Measurements from ENCODE around the gene PARP9. TPM values are rescaled to one million over a fixed set of nuclear protein-coding genes. Genes with fewer than 3 reads are reported as not detected.

The PARP9 gene
- total RNA-seq, 1 experiment from 2014 or later = 14.8 TPM

DNA sequence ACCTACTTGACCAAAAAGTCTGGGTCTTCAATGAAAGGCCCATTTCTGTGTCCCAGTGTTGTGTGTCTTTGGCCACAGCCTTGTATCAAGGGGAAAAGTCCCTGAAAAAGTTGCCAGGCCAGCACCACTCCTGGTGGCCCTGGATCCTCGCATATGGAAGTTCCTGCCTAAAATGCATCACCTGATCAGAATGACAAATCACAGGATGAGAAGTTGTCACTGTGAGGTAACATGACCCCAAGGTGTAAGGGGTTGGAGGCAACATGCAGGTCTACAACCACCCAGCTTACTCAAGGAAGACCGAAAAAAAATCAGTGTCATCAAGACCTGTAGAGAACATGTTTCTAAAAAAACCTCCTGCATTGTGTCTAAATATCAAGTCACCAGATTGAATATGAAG lies 39.0 kb upstream of the PARP9 start:
- Histone ChIP-seq H3K9ac (ENCODE audit: low read length) (no peak overlapping the region), H3K27me3 (ENCODE audit: low read length) (no peaks in the 10 kb centered on the region), H4K20me1 (ENCODE audit: low read length) (no peaks in the 10 kb centered on the region), H3K36me3 (ENCODE audit: low read depth, low read length) (no peaks in the 10 kb centered on the region), H2AFZ (ENCODE audit: low read length) (no peak overlapping the region), H3K4me2 (ENCODE audit: low read length) (no peak overlapping the region), H3K4me3 (ENCODE audit: low read length) (no peak overlapping the region), H3K9me3 (ENCODE audit: low read length) (no peaks in the 10 kb centered on the region), H3K79me2 (ENCODE audit: low read length) (no peaks in the 10 kb centered on the region), H3K9me2 (replicated peaks; ENCODE audit: low read length) (no peaks in the 10 kb centered on the region), H3K4me1 (ENCODE audit: insufficient read depth, low read length) (0 out of 2 replicates have a peak, but pooled peaks cover 4% of the 10 kb centered on the region), H3K27ac (ENCODE audit: low read length) (no peak overlapping the region), H3F3A (ENCODE audit: low read length, unreplicated experiment) (no peaks in the 10 kb centered on the region)
- ChIA-PET CTCF (no interaction called here), POLR2A (ENCODE audit: unreplicated experiment) (no interaction called here)
- no peak for ATAC-seq
- no TSS peak for BruUV-seq (replicated peaks)
- TF ChIP-seq EZH2phosphoT487 (IDR thresholded peaks at IDR 0.05; ENCODE audit: borderline replicate concordance, low read length) (no peak), EZH2 (IDR thresholded peaks at IDR 0.05; ENCODE audit: low read length, unreplicated experiment) (no peak)
- TF ChIP-seq, protein P1, sequence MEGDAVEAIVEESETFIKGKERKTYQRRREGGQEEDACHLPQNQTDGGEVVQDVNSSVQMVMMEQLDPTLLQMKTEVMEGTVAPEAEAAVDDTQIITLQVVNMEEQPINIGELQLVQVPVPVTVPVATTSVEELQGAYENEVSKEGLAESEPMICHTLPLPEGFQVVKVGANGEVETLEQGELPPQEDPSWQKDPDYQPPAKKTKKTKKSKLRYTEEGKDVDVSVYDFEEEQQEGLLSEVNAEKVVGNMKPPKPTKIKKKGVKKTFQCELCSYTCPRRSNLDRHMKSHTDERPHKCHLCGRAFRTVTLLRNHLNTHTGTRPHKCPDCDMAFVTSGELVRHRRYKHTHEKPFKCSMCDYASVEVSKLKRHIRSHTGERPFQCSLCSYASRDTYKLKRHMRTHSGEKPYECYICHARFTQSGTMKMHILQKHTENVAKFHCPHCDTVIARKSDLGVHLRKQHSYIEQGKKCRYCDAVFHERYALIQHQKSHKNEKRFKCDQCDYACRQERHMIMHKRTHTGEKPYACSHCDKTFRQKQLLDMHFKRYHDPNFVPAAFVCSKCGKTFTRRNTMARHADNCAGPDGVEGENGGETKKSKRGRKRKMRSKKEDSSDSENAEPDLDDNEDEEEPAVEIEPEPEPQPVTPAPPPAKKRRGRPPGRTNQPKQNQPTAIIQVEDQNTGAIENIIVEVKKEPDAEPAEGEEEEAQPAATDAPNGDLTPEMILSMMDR (conservative IDR thresholded peaks at IDR 0.05; ENCODE audit: low read depth, low read length) = no peak
- intact Hi-C loops (cut with micrococcal nuclease) = no loop called here
- DNase-seq = no peak

DNA sequence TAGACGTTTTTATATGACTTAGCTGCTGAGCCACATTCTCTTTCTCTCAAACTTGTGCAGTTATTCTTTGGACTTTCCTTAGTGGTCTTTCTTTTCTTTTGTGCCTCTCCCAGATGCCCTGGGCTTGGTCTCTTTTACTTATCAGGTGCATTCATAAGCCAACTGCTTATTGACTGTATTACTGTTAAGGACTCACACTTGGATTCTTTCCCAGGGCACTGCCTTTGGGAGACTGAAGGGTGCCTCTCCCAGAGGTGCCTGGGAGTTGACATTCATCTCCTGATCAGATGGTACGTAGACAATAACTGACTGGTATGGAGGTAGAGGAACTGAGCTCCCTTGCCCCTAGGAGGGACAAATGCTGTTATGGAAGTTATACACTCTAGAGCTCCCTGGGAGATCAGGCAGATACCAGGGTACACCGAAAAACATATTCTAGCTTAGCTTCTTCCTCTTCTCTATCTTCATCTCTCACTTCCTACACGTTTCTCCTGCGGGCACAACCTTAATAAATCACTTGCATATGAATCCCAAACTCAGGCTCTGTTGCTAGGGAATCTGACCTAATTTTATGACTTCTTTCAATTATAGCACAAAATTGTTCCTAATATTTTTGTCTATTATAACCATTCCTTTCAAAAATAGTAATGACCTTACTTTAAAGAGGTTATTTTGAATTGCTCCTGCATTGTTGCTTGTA lies 38.1 kb upstream of the PARP9 start:
- Histone ChIP-seq H3K36me3 (ENCODE audit: low read depth, low read length) (no peaks in the 10 kb centered on the region), H3K27ac (ENCODE audit: low read length) (no peak overlapping the region), H3K9ac (ENCODE audit: low read length) (no peak overlapping the region), H4K20me1 (ENCODE audit: low read length) (no peaks in the 10 kb centered on the region), H2AFZ (ENCODE audit: low read length) (no peak overlapping the region), H3K9me2 (replicated peaks; ENCODE audit: low read length) (no peaks in the 10 kb centered on the region), H3K4me2 (ENCODE audit: low read length) (no peak overlapping the region), H3K4me3 (ENCODE audit: low read length) (no peak overlapping the region), H3K79me2 (ENCODE audit: low read length) (no peaks in the 10 kb centered on the region), H3K4me1 (ENCODE audit: insufficient read depth, low read length) (0 out of 2 replicates have a peak, but pooled peaks cover 4% of the 10 kb centered on the region), H3K27me3 (ENCODE audit: low read length) (no peaks in the 10 kb centered on the region), H3K9me3 (ENCODE audit: low read length) (no peaks in the 10 kb centered on the region), H3F3A (ENCODE audit: low read length, unreplicated experiment) (no peaks in the 10 kb centered on the region)
- ChIA-PET CTCF (no interaction called here), POLR2A (ENCODE audit: unreplicated experiment) (no interaction called here)
- no peak for DNase-seq
- TF ChIP-seq, protein P1 (conservative IDR thresholded peaks at IDR 0.05; ENCODE audit: low read depth, low read length) = no peak
- TF ChIP-seq EZH2 (IDR thresholded peaks at IDR 0.05; ENCODE audit: low read length, unreplicated experiment) = no peak
- no peak for TF ChIP-seq EZH2phosphoT487 (IDR thresholded peaks at IDR 0.05; ENCODE audit: borderline replicate concordance, low read length)
- no TSS peak for BruUV-seq (replicated peaks)
- ATAC-seq = no peak
- intact Hi-C loops (cut with micrococcal nuclease) = no loop called here

DNA sequence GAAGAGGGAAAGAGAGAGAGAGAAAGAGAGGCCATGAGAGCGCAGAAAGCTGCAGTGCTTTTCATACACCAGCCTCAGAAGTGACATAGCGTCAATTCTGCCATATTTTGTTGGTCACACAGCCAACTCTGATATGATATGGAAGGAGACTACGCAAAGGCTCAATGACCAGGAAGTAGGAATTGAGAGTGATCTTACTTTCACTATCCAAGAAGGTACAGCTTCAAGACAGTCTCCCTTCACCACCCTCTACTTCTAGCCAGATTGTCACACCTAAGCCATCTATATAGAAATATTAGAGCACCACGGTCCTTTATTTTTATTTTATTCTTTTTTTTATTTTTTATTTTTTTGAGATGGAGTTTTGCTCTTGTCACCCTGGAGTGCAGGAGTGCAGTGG lies 34.5 kb upstream of the PARP9 start:
- H3K4me1 ChIP-seq (ENCODE audit: insufficient read depth, low read length) = 0 out of 2 replicates have a peak, but pooled peaks cover 4% of the 10 kb centered on the region
- H3K9ac ChIP-seq (ENCODE audit: low read length) = no peak overlapping the region
- no peaks in the 10 kb centered on the region for H3K36me3 ChIP-seq (ENCODE audit: low read depth, low read length)
- no peaks in the 10 kb centered on the region for H3K9me3 ChIP-seq (ENCODE audit: low read length)
- no peaks in the 10 kb centered on the region for H3K9me2 ChIP-seq (replicated peaks; ENCODE audit: low read length)
- no peaks in the 10 kb centered on the region for H3K27me3 ChIP-seq (ENCODE audit: low read length)
- ChIA-PET POLR2A (ENCODE audit: unreplicated experiment) (no interaction called here), CTCF (no interaction called here)
- H3F3A ChIP-seq (ENCODE audit: low read length, unreplicated experiment) = no peaks in the 10 kb centered on the region
- no peaks in the 10 kb centered on the region for H4K20me1 ChIP-seq (ENCODE audit: low read length)
- DNase-seq = no peak
- TF ChIP-seq EZH2 (IDR thresholded peaks at IDR 0.05; ENCODE audit: low read length, unreplicated experiment) = no peak
- TF ChIP-seq, protein P1 (conservative IDR thresholded peaks at IDR 0.05; ENCODE audit: low read depth, low read length) = no peak
- no peak for TF ChIP-seq EZH2phosphoT487 (IDR thresholded peaks at IDR 0.05; ENCODE audit: borderline replicate concordance, low read length)
- no peak overlapping the region for H3K4me2 ChIP-seq (ENCODE audit: low read length)
- no TSS peak for BruUV-seq (replicated peaks)
- H3K79me2 ChIP-seq (ENCODE audit: low read length) = no peaks in the 10 kb centered on the region
- no peak overlapping the region for H2AFZ ChIP-seq (ENCODE audit: low read length)
- H3K27ac ChIP-seq (ENCODE audit: low read length) = no peak overlapping the region
- ATAC-seq = no peak
- H3K4me3 ChIP-seq (ENCODE audit: low read length) = no peak overlapping the region
- intact Hi-C loops (cut with micrococcal nuclease) = no loop called here

Measured in PC-3 (cell line).